GM21526 (cell line): ENCODE measurements around the gene ANO1.

Source experiments
- ATAC-seq: cut with Tn5 transposase; IDR thresholded peaks from one replicate; pipeline ENCODE4 v1.9.1; 2021; ENCODE audit warnings: moderate library complexity; ENCODE audit not compliant: unreplicated experiment, low FRiP score

The ANO1 gene

GRCh38 chr11:70071996-70072395 is 6.1 kb upstream of the ANO1 start:
- no peak for ATAC-seq

DNA sequence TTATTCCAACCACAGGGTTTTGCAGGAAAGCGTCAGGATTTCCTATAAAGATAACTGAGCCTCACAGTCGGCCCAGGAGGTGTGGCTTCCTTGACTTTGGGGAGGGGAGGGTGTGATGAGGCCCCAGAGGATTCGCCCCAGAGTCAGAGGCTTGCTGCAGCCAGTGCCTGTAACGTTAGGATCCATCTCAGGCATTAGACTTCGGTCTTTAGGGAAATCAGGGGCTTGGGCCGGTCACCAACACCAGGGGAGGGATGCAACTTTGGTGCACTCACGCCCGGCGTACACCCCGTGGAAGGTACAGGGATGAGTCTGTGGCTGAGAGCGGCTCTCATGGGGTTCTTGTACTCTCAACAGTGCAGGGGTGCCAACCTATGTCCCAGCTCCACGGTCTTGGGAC is 5.7 kb upstream of the ANO1 start:
- ATAC-seq = no peak

GRCh38 chr11:70072861-70073755 is 5.0 kb upstream of the ANO1 start:
- no peak for ATAC-seq

- no peak for ATAC-seq
These were observed 4.2 kb upstream of the ANO1 start for GRCh38 chr11:70073871-70074371.

DNA sequence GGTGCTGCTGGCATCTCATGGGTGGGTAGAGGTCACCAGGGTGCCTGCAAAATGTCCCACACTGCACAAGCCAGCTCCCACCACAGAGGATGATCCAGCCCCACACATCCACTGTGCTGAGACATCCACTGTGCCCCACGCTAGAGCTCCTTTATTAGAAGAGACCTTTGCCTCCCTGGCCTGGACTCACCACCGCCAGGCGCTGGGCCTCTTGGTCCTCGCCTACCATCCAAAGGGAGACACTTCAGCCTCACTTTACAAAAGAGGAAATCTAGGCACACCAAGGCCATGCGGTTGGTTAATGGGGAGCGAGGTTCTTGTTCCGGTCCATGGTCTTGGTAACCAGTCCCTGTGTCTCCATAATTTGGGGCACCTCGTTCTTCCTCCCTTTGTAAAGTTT is 3.4 kb upstream of the ANO1 start:
- ATAC-seq = no peak

- no peak for ATAC-seq
These were observed 2.3 kb upstream of the ANO1 start for GRCh38 chr11:70075836-70076235.

DNA sequence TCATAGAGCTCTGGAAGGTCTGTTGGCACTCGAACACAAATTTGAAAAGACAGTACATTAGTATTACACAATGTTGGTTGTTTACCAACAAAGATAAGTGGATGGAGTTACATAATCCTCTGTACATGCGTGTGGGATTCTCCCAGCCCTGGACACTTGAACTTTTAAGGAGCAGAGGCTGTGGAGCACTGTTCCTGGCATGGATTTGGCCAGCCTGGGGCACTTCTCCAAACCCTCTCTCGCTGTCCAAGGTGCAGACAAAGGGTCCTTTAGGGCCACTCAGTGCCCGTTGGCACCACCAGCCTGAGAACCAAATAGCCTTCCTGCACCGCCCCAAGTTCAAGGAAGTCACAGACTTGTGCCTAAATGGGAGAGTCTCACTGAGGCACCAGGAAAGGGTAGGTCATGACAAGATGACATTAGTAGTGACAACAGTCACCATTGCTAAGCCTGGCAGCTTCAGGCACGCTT is 1.6 kb upstream of the ANO1 start:
- ATAC-seq = no peak

DNA sequence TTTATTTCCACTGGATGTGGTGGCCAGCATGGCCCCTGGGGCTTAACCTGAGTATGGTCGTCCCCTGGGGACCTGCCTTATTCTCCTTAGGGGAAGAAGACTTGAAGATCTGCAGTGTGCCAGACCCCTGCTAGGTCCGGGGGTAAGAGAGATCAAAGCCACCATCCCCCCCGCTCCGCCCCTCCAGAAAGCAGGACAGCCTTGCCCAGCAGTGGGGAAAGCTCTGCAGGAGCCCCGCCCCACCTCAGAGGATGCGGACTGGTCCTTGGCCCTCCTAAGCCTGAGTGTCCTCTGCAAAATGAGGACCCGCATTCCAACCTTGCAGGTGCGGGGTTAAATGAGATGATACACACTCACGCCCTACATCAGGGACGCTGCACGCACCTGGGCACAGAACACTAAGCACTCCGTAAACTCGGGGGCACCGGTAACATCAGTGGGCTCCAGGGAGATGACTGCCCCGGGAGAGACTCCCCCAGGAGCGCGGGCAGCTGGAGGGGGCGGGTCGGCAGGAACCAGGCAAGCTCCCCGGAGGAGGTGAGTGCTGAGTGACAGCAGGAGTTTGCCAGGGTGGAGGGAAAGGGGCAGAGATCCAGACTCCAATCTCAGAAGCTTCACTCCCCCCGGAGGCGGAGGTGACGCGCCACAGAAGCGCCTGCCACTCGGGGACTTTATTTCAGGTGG is 564 bp upstream of the ANO1 start:
- no peak for ATAC-seq

DNA sequence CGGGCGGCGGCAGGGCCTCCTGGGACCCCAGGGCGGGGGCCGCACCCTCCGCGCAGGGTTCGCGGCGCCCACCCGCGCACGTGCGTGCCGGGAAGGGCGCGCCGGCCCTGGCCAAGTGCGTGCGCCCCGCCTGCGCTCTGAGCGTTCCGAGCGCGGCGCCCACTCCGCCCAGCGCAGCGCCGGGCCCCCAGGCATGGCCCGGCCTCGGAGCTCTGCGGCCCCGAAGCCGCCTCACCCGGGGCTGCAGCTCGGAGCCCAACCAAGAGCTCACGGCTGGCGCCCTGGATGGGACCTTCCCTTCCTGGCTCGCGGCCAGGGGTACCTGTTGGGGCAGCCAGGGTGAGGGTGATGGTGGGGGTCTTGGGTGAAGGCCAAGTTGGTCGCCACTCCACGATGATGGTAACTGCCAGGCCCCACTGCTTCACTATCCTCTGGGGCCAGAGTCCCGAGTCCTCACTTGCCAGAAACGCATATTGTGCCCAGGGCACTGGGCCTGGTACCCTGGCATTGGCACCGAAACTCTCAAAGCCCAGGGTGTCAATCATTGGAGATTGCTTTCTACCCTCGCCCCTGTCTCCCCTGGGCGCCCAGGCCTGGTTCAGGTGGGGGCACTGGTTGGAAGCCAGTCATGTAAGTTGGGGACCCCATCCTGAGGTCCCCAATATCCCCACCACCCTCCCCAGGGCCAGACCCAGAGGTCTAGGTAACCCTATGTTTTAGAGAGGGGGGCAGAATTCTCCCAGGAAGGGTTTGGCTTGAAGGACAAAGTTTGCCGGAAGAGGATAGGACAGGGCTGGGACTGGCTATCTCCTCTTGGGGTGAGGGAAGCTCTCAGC is 882 bp downstream of the ANO1 start:
- no peak for ATAC-seq

DNA sequence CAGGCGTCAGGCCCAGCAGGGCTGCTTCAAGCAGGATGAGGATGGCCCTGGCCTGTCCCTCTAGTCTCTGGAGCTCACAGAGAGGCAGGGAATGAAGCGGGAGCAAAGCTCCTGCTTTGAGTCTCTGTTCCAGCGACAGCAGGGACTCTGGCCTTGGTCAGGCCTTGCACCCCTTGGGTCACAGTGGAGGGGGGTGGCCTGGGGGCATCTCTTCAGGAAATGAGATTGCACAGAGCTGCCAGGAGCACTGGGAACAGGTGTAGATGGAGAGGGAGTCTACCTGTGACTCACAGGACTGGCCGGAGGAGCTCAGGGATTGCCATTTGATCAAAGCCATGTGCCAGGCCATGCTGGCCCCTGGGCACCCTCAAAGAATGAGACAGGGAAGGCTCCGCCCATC is 1.6 kb downstream of the ANO1 start:
- ATAC-seq = no peak

- no peak for ATAC-seq
These were observed 2.6 kb downstream of the ANO1 start for GRCh38 chr11:70080763-70081162.

- no peak for ATAC-seq
These were observed 4.7 kb downstream of the ANO1 start for GRCh38 chr11:70082829-70083228.

DNA sequence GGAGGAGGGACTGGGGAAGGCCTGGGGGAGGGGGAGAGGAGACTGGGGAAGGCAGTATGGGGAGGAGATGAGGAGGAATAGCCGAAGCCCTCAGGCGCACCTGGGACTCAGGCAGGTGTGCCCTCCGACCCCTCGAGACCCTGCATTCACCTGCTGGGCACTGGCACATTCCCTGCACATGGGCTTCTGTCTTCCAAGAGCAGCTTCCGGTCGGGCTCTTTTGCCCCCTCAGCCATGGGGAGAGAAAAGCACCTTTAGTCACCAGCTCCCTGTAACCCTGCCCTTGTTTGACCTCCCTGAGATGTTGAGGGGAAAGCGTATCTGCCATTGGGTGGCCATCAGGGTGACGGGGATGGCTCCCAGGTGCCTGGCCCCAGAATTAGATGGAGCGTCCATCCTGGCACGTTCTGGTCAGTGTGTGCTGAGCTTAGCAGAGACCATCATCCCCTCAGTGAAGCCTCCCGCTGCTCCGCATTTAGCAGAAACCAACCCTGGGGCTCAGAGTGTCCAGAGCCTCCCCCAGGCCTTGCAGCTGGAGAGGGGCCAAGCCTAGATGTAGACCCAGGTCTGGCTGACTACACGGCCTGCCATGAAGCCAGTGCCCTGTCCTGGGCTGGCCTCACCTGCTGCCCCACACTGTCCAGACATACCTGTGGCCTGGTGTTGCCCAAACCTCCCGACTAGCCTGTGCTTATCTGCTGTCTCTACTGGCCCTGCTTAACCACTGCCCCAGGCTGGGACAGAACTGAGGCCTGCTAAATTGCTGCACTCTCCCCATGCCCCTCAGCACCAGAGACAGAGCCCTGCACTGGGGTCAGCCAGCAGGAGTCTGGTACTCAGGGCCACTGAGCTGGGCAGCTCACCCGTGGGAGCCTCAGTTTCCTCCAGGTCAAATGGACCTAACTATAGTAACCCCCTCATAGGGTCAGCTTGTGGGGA is 6.2 kb downstream of the ANO1 start:
- no peak for ATAC-seq

DNA sequence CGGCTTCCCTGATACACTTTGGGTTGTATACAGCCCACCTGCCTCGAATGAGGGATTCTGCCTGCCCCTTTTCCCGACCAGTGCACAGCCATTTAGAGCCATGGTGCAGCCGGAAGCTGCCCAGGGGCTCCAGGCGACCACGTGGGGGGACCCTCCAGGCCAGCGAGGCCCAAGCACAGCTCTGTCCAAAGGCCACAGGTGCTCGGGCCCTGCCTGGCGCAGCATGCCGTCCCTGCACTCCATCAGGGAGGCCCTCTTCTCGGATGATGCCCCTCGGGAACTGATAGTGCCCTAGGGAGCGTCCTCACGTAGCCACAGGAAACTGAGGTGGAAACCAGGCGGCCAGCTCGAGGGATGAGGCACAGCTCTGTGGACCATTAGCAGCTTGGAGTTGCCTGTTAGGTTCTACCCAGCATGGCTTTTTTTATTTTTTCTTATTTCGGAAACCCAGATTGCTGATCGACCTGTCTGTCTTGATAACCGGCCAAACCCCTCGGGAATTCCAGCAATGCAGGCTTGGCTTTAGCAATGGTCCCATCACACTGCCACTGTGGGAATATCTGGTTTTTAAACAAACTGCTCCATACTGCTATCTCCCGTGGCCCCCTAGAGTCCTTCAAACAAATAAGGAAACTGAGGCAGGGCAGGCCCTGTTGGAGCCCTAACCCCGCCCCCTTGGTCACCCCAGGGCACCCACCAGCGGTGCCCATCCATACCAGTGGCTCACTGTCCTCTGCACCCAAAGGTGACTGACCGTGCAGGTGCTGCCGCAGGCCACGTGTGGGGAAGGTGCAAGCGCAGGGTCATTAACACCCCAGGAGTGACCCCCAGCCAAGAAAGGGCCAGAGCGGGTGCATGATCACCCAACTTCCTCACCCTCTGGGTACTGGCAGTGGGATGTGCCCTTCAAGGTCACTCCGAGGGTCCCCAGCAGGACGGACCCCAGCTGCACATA is 8.0 kb downstream of the ANO1 start:
- ATAC-seq = no peak

DNA sequence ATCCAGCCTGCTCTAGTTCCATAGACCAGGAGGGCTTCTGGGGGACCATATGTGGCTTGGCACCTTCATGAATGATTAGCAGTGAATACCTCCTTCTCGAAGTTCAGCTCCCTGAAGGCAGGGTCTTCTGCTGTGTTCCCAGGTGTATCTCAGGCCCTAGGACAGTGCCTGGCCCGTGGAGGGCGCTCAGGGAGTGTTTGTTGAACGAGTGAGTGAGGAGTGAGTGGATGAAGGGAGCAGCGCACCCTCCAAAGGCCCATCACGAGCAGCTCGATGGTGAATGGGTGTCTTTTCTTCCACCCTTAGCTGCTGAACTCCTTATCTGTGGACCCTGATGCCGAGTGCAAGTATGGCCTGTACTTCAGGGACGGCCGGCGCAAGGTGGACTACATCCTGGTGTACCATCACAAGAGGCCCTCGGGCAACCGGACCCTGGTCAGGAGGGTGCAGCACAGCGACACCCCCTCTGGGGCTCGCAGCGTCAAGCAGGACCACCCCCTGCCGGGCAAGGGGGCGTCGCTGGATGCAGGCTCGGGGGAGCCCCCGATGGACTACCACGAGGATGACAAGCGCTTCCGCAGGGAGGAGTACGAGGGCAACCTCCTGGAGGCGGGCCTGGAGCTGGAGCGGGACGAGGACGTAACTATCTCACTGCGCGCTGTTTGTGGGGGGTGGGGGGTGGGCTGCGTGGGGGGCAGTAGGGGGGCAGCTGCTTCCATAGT is 9.5 kb downstream of the ANO1 start:
- no peak for ATAC-seq

- no peak for ATAC-seq
These were observed 10.7 kb downstream of the ANO1 start for GRCh38 chr11:70088735-70089250.

DNA sequence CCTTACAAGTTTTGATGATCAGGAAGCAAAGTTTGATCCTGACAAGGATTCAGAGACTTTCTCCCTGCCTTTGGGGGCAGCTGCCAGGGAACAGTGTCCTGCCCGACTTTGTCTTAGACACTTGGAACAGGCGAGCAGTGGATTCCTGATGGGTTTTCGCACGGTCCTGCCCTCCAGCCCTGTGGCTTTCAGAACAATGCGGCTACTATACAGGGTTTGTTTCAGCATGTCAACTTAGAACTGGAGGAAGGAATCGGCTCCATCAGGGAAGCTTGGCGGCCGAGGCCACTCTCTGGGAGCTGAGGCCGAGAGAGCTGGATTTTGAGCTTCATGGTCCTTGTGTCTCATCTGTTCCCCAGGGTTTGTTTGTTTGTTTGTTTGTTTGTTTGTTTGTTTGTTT is 11.5 kb downstream of the ANO1 start:
- ATAC-seq = no peak

DNA sequence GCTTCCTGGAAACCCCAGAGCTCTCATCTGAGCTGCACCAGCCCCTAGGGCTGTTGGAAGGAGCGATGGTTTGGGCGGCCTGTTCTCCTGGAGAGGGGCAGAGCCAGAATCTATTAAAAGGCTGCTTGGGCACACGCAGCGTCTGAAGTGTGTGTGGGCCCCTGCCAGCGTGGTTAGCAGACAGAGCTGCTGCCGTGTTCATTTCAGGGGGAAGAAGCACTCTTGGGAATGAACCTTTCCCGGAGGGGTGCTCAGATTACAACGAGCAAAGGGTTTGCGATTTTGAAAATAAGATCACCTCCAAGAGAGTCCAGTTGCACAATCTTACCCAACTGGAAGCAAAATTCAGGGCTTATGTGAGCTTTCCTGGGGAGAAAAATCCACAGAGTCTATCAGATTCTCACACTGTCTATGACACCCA is 12.9 kb downstream of the ANO1 start:
- ATAC-seq = no peak
